ENCODE results near the gene CHRNA7.

Gene CHRNA7

DNA sequence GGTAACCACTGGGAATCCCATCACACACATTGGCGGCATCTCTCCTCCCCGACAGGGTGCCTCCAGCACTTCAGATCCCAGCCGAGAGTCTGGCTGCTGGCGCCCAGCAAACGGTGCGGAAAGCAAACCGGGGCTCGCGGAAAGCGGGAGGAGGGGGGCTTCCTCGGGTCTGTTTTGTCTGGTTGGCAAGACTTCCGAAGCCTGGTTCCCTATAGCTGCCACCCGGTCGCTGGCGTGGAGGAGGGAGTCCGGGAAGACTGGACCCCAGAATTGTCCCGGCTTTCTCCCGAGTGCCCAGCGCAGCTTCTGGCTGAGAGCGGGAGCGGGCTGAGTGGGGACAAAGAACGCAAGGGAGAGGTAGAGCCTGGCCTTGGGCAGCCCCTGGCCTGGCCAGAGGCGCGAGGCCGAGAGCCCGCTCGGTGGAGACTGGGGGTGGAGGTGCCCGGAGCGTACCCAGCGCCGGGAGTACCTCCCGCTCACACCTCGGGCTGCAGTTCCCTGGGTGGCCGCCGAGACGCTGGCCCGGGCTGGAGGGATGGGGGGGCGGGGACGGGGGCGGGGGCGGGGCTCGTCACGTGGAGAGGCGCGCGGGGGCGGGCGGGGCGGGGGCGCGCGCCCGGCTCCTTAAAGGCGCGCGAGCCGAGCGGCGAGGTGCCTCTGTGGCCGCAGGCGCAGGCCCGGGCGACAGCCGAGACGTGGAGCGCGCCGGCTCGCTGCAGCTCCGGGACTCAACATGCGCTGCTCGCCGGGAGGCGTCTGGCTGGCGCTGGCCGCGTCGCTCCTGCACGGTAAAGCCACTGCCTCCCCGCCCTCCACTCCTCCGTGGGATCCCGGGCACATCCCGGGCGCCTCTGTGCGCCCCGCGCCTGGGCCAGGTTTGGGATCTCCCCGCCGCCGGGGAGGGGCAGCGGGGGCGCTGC, at the start of gene CHRNA7:
TSS of gene CHRNA7 (plus strand) at position 654 of the 920 bp plus-strand sequence. CDS start at position 734, 80 bp downstream.
- peak; percentile 70 for DNase-seq (ENCODE audit: low spot score)

DNA sequence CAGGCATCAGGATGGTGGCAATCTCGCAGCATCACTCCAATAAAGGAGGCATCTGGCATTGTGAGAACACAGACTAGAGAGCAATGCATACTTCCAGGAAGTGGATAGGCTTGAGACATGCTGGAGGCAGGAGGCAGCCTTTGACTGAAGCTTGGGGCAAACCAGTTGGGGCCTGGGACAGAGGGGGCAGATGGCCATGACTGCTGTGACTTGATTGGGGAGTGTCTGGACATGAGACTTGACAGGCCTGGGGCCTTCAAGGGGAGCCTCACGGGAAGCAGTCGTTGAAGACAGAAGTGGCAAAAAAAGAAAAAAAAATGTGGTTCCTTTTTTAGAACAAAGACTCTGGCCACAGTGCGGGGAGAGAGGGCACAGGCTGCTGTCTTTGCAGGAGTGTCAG, 44.7 kb upstream of the CHRNA7 start:
- no peak for DNase-seq (ENCODE audit: low spot score)

DNA sequence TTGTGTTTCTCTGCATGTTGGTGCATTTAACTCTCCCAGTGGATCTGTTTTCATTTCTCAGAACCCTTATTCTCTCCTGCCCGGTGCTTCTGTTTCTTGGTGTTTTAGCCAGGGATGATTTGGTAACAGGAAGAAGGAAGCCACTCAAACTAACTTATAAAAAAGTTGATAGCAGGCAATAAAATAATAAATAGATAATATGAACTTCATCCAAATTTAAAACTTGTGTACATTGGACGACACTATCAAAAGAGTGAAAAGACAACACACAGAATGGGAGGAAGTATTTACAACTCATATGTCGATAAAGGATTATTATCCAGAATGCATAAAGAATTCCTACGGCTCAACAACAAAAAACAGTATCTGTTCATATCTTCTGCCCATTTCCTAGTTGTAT, 37.3 kb upstream of the CHRNA7 start:
- DNase-seq (ENCODE audit: low spot score): no peak

DNA sequence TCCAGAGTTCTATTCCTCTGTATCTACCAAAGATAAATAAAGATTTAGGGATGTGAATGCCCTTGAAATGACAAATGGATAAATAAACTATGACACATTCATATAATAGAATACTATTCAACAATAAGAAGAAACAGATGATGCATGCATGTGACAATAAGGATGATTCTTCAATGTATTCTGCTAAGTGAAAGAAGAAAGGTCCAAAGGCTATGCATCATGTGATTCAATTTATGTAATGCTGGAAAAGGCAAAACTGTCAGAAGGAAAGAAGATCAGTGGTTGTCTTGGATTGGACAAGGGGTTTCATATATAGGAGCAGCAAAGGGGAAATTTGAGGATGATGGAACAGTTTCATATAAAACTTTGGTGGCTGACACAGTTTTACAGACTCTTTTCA, 32.6 kb upstream of the CHRNA7 start:
- no peak for DNase-seq (ENCODE audit: low spot score)

DNA sequence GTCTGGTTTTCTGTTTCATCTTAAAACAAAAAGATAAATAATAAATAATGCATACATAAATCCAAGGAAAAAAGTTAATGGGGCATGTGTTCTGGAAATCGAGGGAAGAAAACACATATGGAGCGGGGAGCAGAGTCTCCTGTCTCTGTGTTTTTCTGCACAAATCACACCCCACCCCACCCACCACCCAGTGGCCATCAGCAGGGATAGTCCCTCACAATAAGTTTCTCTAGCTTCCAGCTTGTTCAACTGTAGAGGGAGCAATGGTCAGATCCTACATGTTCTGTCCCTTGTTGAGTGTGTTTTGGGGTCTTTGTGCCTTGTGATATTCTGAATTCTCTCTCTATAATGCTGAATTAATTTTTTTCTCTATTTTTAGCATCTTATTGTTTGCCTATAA, 26.8 kb upstream of the CHRNA7 start:
- DNase-seq (ENCODE audit: low spot score): no peak

DNA sequence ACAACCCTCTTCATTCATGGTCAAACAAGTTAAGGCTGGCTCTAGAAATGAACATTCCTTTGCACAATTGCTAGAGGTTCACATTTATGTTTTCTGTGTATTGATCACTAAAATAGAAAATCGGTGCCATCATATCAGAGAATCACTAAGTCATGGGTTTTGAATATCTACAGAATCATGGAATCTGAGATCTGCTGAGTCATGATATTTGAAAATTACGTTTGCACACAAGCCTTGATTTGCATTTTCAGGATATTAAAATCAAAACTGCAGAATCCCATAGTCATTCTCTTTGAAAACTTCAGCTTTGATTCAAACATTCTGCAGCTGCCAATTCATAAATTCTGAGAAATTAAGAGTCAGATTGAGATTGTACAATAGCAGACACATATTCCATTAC, 26.1 kb upstream of the CHRNA7 start:
- no peak for DNase-seq (ENCODE audit: low spot score)

DNA sequence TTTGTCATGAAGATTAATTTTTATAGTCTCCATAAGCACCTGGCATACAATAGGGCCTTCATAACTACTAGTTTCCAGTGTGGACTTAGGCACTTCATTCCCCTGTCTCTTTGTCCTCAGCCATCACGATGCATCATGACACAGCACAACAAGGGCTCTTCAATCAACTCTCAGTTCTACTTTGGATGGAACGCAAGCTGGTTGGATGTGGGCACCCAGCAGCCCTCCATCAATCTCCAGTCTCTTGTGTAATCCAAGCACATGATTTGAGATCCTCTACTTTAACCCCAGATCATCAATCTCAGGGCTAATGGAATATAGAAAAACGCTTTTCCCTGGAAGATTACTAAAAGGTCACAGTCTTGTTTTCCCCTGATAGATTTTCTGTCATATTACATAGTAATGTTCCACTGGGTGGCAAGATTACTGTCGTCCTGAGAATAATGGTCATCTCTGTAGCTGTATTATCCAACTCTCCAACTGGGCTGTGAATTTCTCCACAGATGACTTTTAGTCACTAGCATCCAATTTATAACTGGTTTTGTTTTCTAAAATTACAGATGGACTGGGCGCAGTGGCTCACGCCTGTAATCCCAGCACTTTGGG, 22.9 kb upstream of the CHRNA7 start:
- DNase-seq (ENCODE audit: low spot score): no peak

DNA sequence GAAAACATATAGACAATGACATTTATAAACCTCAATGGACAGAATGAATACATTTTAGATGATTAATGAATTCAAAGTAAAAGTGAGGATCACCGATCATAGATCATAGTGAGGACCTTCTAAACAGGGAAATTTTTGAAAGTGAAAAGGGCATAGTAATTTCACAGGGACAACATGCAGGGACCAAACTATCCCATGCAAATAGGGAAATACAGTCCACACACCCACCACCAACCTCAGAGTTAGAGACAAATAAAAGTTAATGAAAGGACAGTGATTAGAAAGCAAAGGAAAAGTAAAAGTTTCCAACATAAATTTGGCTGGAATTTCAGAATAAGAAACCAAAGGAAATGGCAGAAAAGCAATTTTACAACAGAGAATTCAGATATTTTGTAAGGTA, 15.4 kb upstream of the CHRNA7 start:
- DNase-seq (ENCODE audit: low spot score): no peak

DNA sequence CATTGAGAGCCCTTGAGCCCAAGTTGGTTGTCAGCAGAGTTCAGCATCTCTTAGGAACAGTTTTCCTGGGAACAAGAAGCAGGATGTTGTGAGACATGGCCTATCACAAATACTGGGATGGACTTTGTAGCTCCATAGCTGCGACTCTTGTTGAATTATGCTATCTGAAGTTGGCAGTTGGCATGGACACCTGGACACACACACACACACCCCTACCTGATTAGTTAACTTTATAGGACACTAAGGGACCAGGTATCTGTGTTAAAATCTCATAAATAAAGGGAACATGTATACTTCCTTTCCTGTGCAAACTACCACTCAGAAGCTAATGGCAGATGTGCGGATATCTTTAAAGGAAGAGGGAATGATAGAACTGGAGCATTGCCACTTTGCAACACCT, 10.2 kb upstream of the CHRNA7 start:
- DNase-seq (ENCODE audit: low spot score): no peak

DNA sequence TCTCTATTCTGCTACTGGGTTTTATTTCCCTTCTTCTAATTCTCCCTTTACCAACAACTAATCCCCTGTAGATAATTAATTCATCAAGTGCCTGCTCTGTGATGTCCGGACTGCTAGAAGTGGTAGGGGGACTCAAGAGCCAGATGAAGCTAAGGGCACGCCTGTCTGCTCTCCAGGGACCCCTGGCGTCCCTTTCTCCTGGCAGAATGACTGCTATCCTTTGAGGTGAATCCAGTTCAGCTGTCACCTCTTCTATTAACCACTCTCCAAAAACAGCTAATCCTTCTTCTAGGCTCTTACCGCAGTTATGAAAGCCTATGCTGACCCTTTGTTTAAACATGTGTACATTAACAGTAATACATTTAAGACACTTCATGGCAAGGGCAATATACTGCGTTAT, 1.4 kb upstream of the CHRNA7 start:
- peak; percentile 8 for DNase-seq (ENCODE audit: low spot score)

DNA sequence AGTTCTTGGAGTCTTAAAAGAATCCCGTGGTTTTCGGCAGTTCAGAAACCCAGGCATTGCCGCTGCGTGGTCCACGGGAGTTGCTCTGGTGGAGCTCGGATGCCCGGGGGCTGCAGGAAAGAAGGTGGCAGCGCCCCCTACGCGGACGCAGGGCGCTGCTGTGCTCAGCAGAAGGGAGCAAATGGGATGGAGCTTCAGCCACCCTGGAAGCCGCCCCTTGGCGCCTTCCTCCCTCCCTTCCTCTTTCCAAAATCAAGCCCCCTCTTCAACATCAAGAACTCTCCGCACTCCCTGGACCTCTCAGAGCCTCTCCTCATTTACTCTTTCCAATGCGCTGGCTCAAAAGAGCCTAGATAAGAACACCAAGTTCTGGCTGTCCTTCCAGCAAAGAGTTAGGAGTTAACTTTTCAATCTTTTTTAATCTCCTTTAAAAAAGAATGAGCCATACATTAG, 880 bp upstream of the CHRNA7 start:
- peak; percentile 50 for DNase-seq (ENCODE audit: low spot score)

DNA sequence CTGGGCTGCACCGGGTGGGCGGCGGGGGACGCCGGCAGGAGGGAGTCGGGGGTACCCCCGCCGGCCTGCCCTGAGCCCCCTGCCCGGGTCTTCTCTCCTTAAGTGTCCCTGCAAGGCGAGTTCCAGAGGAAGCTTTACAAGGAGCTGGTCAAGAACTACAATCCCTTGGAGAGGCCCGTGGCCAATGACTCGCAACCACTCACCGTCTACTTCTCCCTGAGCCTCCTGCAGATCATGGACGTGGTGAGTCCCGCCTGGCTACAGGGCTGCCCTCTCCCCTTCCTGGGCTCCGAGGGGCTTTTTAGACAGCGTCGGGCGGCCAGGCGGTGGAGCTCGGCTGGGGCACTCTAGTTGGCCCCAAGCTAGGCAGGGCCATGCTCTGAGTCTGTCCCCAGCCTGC, 480 bp downstream of the CHRNA7 start:
- DNase-seq (ENCODE audit: low spot score): peak; percentile 13

DNA sequence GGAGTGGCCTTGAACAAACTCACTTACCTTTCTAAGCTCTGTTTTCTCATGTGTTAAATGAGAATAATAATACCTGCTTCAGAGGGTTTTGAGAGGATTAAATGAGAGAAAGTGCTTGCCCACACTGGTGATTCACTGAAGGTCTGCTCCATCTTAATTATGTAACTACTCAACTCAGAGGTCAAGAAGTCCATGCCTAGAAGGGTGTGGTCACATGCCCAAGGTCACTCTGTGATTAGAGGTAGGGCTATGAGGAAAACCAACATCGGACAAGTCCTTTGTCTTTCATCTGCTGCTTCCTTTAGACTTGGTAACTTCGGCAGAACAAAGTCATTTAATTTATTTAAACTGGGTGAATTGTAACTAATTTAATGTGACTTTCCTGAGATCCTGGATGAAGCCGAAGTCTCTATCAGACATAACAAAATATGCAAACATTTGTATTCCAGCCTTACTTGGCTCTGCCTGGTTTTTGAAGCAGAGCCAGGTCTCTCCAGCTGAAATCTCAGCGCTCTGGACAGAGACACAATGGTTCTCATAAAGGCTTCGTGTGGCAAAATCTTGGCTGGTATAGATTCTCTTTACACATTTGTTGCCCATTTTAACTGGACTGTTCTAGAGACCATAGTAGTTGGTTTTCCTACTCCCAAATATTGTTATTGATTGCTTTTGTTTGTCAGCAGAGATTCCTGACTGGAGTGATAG, 3.0 kb downstream of the CHRNA7 start:
- DNase-seq (ENCODE audit: low spot score): no peak

DNA sequence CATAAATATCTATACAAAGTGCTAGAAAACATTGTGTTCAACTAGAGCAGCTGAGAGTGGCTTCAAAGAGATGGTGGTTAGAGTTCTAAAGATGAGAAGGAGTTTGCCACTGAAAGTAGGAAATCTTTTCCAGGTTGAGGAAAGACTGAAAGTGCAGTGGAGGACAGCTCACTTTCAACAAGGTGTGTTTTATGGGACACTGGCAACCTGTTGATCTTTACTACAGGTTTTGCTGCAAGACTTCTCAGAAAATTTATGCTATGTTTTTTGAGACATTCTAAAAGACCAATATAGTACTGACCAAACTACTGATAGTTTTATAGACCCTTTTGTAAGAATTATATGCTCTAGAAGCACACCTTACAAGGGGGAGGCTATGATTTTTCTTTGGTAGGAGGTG, 3.8 kb downstream of the CHRNA7 start:
- no peak for DNase-seq (ENCODE audit: low spot score)

DNA sequence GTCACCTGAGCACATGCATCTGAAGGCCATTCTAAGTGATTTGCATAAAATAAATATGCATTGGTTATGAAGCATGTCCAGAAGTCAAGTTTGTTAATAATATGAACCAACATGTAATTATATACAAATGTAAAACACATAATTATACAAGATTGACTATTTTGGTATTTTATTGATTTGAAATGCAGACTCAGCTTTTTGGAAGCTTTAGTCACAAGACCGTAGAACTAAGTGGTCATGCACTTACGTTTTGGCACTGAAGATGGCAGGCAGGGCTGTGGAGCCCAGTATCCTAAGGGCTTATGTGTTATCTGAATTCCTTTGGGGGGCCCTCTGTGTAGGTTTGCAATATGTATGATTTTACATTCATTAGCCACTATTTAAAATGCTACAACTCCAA, 5.0 kb downstream of the CHRNA7 start:
- DNase-seq (ENCODE audit: low spot score): no peak

DNA sequence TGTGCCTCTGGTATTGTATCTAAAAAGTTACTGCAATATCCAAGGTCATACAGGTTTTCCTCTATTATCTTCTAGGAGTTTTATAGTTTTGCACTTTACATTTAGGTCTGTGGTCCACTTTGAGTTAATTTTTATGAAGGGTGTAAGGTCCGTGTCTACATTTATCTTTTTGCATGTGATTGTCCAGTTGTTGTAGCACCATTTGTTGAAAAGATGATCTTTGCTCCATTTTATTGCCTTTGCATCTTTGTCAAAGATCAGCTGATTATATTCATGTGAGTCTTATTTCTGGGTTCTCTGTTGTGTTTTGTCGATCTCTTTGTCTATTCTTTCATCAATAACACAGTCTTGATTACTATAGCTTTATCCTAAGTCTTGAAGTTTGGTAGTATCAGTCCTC, 6.7 kb downstream of the CHRNA7 start:
- DNase-seq (ENCODE audit: low spot score): no peak

DNA sequence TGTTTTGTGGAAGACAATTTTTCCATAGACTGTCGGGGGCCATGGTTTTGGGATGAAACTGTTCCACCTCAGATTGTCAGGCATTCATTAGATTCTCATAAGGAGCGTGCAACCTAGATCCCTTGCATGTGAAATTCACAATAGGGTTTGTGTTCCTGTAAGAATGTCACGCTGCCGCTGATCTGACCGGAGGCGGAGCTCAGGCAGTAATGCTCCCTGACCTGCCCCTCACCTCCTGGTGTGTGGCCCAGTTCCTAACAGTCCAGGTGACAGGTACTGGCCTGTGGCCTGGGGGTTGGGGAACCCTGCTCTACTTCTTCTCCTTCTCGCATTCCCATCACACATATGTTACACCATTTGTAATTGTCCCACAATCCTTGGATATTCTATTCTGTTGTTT, 11.0 kb downstream of the CHRNA7 start:
- no peak for DNase-seq (ENCODE audit: low spot score)

DNA sequence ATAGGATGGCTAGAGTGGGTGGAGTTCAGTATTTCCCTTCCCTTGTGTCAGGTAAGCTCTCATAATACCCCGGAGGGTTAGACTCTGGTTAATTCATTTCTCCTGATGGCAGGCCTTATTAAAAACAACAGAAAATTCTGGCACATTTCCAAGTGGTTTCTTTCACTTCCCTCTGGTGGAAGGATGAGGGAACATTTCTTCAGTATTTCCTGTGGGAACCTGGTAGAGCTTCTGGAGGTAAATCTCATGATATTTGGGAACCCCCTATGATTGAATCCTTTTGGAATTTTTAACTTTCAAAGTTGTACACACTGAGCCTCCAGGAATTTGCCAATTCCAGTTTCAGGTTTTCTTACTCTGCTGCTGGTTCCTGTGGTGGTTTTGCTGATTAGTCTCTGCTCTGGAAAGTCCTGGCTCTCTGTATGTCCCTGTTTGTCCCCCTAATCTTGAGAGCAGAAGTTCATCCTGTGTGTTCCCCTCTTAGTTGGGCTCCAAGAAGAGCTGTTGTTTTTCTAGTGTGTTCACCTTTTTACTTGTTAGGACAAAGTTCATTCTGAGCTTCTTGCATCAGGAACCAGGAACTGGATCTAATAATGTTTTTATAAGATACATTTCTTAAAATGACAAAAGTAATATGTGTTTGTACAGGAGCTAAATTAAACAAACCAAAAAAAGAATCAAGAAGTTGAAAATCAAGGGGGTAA, 12.1 kb downstream of the CHRNA7 start:
- peak; percentile 28 for DNase-seq (ENCODE audit: low spot score)

DNA sequence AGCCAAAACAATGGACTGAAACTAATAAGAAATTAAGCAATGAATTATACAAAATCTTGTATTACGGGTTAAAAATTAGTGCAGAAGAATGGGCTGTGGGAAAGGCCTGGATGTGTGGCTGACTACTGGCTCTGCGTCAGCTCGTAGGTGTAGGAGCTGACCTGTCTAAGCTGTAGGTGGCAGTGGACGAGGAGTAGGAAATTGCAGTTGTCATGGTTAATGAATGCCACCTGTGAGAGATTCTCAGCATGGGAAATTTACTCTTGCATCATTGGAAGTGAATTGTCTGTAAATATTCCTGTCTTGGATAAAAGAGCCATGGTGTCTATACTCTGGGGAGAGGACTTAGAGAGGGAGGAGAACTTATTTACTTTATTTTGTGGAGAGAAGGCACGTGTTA, 23.4 kb downstream of the CHRNA7 start:
- no peak for DNase-seq (ENCODE audit: low spot score)

DNA sequence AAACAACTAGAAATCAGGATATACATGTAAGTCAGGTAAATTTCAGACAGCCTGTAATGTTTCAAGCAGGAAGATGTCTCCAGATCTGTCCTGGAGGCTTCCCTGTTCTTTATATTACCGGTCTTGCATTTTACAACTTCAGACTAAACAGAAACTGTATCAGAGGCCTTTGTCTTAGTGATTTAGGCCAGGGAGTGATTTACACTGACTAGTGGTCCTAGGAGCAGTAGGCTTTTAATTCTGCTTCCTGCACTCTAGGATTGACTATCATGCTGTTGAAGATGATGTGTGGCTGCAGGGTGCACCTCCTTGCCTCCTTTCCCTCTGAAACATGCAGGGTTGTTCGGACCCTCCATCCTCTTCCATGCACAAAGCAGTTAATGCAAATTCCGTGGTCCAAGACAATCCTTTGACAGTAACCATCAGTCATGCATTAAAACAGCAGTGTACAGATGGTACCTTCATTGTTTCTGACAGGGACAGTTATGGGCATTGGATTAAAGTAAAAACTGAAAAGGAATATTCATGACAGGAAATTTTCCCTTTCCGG, 27.6 kb downstream of the CHRNA7 start:
- no peak for DNase-seq (ENCODE audit: low spot score)

DNA sequence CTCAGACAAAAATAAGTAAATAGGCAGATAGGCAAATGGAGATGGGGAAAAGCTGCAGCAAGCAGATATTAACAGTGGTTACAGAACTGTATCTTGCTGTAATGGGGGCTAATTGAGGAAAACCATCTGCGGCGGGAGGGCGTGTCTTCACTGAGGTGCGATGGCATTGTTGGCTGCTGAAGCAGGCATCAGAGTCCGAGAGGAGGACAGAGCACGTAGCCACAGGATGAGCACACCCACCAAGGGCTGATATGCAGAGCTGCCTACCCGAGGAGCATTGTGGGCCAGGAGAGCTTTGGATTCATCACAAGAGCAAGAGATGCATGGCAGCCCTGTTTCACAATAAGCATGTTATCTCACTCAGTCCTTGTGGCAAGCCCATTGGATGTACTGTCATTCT, 30.4 kb downstream of the CHRNA7 start:
- no peak for DNase-seq (ENCODE audit: low spot score)

DNA sequence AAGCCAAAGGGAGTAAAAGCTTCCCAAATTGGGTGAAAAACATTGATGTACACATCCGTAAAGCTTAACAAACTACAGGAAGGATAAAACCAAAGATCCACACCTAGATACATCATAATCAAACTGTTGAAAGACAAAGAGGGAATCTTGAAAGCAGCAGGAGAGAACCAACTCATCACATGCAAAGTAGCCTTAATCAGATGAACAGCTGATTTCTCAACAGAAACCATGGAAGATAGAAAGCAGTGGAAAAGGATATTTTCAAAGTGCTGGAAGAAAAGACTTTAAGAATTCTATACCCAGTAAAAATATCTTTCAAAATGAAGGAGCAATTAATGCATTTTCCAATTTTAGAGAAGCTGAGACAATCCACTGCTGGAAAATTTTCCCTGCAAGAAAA, 36.8 kb downstream of the CHRNA7 start:
- no peak for DNase-seq (ENCODE audit: low spot score)

All from SW480 (cell line).